OCI-LY3 (cell line): ENCODE data around the gene ESYT1.

Experiments used
- H2AFZ ChIP-seq: fragments of 200-600, 300-600 bp; shearing (Covaris generic); 2 replicates; pipeline ENCODE4 v1.6.0; 2014; ENCODE audit warnings: antibody characterized with exemption, low read depth, low read length
- H3K27ac ChIP-seq: fragments of 200-600, 300-600 bp; sonication (generic); 2 replicates; pipeline ENCODE4 v1.5.1; 2014; ENCODE audit warnings: mild to moderate bottlenecking, low read length, moderate library complexity, mixed read lengths
- H3K27me3 ChIP-seq: fragments of 200-600, 300-600 bp; sonication (generic); 2 replicates; pipeline ENCODE4 v1.6.1; 2014; ENCODE audit warnings: low read depth, low read length, mixed read lengths
- H3K36me3 ChIP-seq: fragments of 200-600, 300-600 bp; sonication (generic); replicated peaks from 2 replicates; pipeline ENCODE3; 2014; ENCODE audit warnings: low read depth, low read length, mixed read lengths
- H3K4me1 ChIP-seq: fragments of 300-600, 200-600 bp; sonication (generic); 2 replicates; pipeline ENCODE4 v1.6.1; 2014; ENCODE audit warnings: low read length, mixed read lengths
- H3K4me2 ChIP-seq: fragments of 200-600, 300-600 bp; sonication (generic); 2 replicates; pipeline ENCODE4 v1.6.1; 2014; ENCODE audit warnings: low read length, mixed read lengths
- H3K4me3 ChIP-seq: fragments of 300-600, 200-600 bp; sonication (generic); 2 replicates; pipeline ENCODE4 v1.5.1; 2014; ENCODE audit warnings: antibody characterized with exemption, mild to moderate bottlenecking, low read length, moderate library complexity
- H3K79me2 ChIP-seq: fragments of 300-600, 200-600 bp; shearing (Covaris generic); 2 replicates; pipeline ENCODE4 v1.6.1; 2014; ENCODE audit warnings: mild to moderate bottlenecking, low read length, mixed read lengths
- H3K9ac ChIP-seq: fragments of 300-600, 200-600 bp; shearing (Covaris generic); 2 replicates; pipeline ENCODE4 v1.6.0; 2014; ENCODE audit warnings: mild to moderate bottlenecking, low read length, moderate library complexity
- H3K9me3 ChIP-seq: fragments of 200-600, 300-600 bp; shearing (Covaris generic); 2 replicates; pipeline ENCODE4 v1.6.1; 2014; ENCODE audit warnings: low read length, mixed read lengths; ENCODE audit not compliant: insufficient read depth
- H4K20me1 ChIP-seq: fragments of 200-600, 300-600 bp; sonication (generic); 2 replicates; pipeline ENCODE4 v1.6.1; 2016; ENCODE audit warnings: low read length, mixed read lengths; ENCODE audit not compliant: insufficient read depth
- CTCF ChIP-seq: fragments of 200-600, 300-600 bp; sonication (generic); IDR thresholded peaks from 2 replicates; pipeline ENCODE4 v1.5.1; 2014; ENCODE audit warnings: antibody characterized with exemption, low read length, low read depth
- EZH2phosphoT487 ChIP-seq: fragments of 200-600 bp; shearing (Covaris generic); IDR thresholded peaks from 2 replicates; pipeline ENCODE4 v1.6.1; 2018; ENCODE audit warnings: antibody characterized with exemption, mixed run types, low read depth

The ESYT1 gene

GRCh38 chr12:56189918-56190694 is 62.0 kb downstream of the ESYT1 start:
- H3K9ac ChIP-seq: peak overlapping the region; percentile 94
- H3K4me3 ChIP-seq: peak overlapping the region; percentile 89
- no peaks in the 10 kb centered on the region for H3K27me3 ChIP-seq
- H3K9me3 ChIP-seq: no peaks in the 10 kb centered on the region
- peak overlapping the region; percentile 74 for H3K27ac ChIP-seq
- TF ChIP-seq CTCF (no peak), EZH2phosphoT487 (no peak)
- H3K4me1 ChIP-seq: peaks cover 19% of the 10 kb centered on the region
- H3K79me2 ChIP-seq: peaks cover 31% of the 10 kb centered on the region
- H4K20me1 ChIP-seq: peaks cover 9% of the 10 kb centered on the region; the same call in 1 of the 2 replicates
- H3K36me3 ChIP-seq: peaks cover 14% of the 10 kb centered on the region
- peak overlapping the region; percentile 96 for H2AFZ ChIP-seq
- H3K4me2 ChIP-seq: peak overlapping the region; percentile 71

GRCh38 chr12:56190695-56191155 is 62.7 kb downstream of the ESYT1 start:
- TF ChIP-seq CTCF (no peak), EZH2phosphoT487 (no peak)
- Histone ChIP-seq H3K4me2 (peak overlapping the region; percentile 71), H3K9me3 (no peaks in the 10 kb centered on the region), H4K20me1 (peaks cover 9% of the 10 kb centered on the region; the same call in 1 of the 2 replicates), H3K9ac (peak overlapping the region; percentile 94), H3K36me3 (peaks cover 12% of the 10 kb centered on the region), H3K27ac (no peak overlapping the region), H3K4me1 (peaks cover 19% of the 10 kb centered on the region), H3K27me3 (no peaks in the 10 kb centered on the region), H3K79me2 (peaks cover 31% of the 10 kb centered on the region), H3K4me3 (peak overlapping the region; percentile 89), H2AFZ (peak overlapping the region; percentile 67)

GRCh38 chr12:56192582-56192981 is 64.5 kb downstream of the ESYT1 start:
- peaks cover 17% of the 10 kb centered on the region for H3K4me1 ChIP-seq
- no peak for TF ChIP-seq EZH2phosphoT487
- no peak overlapping the region for H3K4me3 ChIP-seq
- no peak overlapping the region for H3K4me2 ChIP-seq
- H3K9ac ChIP-seq: no peak overlapping the region
- peaks cover 16% of the 10 kb centered on the region for H3K79me2 ChIP-seq
- no peaks in the 10 kb centered on the region for H3K27me3 ChIP-seq
- H3K27ac ChIP-seq: no peak overlapping the region
- H3K9me3 ChIP-seq: no peaks in the 10 kb centered on the region
- H3K36me3 ChIP-seq: no peaks in the 10 kb centered on the region
- 0 out of 2 replicates have a peak overlapping the region, but pooled peaks have one; percentile 43 for H2AFZ ChIP-seq
- H4K20me1 ChIP-seq: peaks cover 6% of the 10 kb centered on the region; the same call in 1 of the 2 replicates

- H3K4me1 ChIP-seq: peaks cover 12% of the 10 kb centered on the region
- H3K27me3 ChIP-seq: no peaks in the 10 kb centered on the region
- peaks cover 11% of the 10 kb centered on the region for H3K79me2 ChIP-seq
- H3K4me2 ChIP-seq: peak overlapping the region; percentile 44
- TF ChIP-seq CTCF: peak; percentile 90
- TF ChIP-seq EZH2phosphoT487: no peak
- no peak overlapping the region for H3K27ac ChIP-seq
- H4K20me1 ChIP-seq: peaks cover under 1% of the 10 kb centered on the region; the same call in 1 of the 2 replicates
- no peaks in the 10 kb centered on the region for H3K9me3 ChIP-seq
- peak overlapping the region; percentile 95 for H2AFZ ChIP-seq
- peak overlapping the region; percentile 11; the same call in 1 of the 2 replicates for H3K4me3 ChIP-seq
- no peaks in the 10 kb centered on the region for H3K36me3 ChIP-seq
- H3K9ac ChIP-seq: 0 out of 2 replicates have a peak overlapping the region, but pooled peaks have one; percentile 9
Measured at GRCh38 chr12:56193025-56193578, 65.0 kb downstream of the ESYT1 start.
